HEK293 (cell line): Measurements from ENCODE around the gene HAUS6.

Experiments
- MYNN ChIP-seq: fragments of 450-650 bp; formaldehyde crosslinking; IDR thresholded peaks from 2 replicates; pipeline ENCODE4 v1.5.1; 2016; ENCODE audit warnings: missing biosample characterization, missing genetic modification characterization, borderline replicate concordance
- OVOL3 ChIP-seq: fragments of 450-650 bp; formaldehyde crosslinking; IDR thresholded peaks from 2 replicates; pipeline ENCODE4 v1.5.1; 2016; ENCODE audit warnings: missing biosample characterization, missing genetic modification characterization
- SCRT2 ChIP-seq: fragments of 450-650 bp; formaldehyde crosslinking; IDR thresholded peaks from 2 replicates; pipeline ENCODE4 v1.5.1; 2016; ENCODE audit warnings: missing biosample characterization, missing genetic modification characterization
- SP2 ChIP-seq: fragments of 450-650 bp; formaldehyde crosslinking; IDR thresholded peaks from 2 replicates; pipeline ENCODE4 v1.5.1; 2016; ENCODE audit warnings: missing biosample characterization, missing genetic modification characterization
- SP3 ChIP-seq: fragments of 450-650 bp; formaldehyde crosslinking; IDR thresholded peaks from 2 replicates; pipeline ENCODE4 v1.5.1; 2016; ENCODE audit warnings: missing biosample characterization, missing genetic modification characterization
- SP7 ChIP-seq: fragments of 450-650 bp; formaldehyde crosslinking; IDR thresholded peaks from 2 replicates; pipeline ENCODE4 v1.5.1; 2016; ENCODE audit warnings: missing biosample characterization, missing genetic modification characterization
- TRIM28 ChIP-seq: IDR thresholded peaks from 2 replicates; pipeline ENCODE4 v1.6.1; 2011; ENCODE audit warnings: low read length, control low read depth, borderline replicate concordance
- ZBTB17 ChIP-seq: fragments of 450-650 bp; formaldehyde crosslinking; IDR thresholded peaks from 2 replicates; pipeline ENCODE4 v1.5.1; 2016; ENCODE audit warnings: missing biosample characterization, missing genetic modification characterization
- ZBTB21 ChIP-seq: fragments of 450-650 bp; formaldehyde crosslinking; IDR thresholded peaks from 2 replicates; pipeline ENCODE4 v1.5.1; 2017; ENCODE audit warnings: missing biosample characterization, missing genetic modification characterization
- ZBTB7A ChIP-seq: fragments of 450-650 bp; formaldehyde crosslinking; IDR thresholded peaks from 2 replicates; pipeline ENCODE4 v1.5.1; 2016; ENCODE audit warnings: low read depth, missing biosample characterization, missing genetic modification characterization
- ZFHX2 ChIP-seq: fragments of 450-650 bp; formaldehyde crosslinking; conservative IDR thresholded peaks from 2 replicates; pipeline ENCODE4 v1.5.1; 2016; ENCODE audit warnings: missing biosample characterization, missing genetic modification characterization
- ZNF133 ChIP-seq: fragments of 450-650 bp; formaldehyde crosslinking; IDR thresholded peaks from 2 replicates; pipeline ENCODE4 v1.5.1; 2016; ENCODE audit warnings: missing biosample characterization, missing genetic modification characterization
- ZNF138 ChIP-seq: fragments of 450-650 bp; formaldehyde crosslinking; IDR thresholded peaks from 2 replicates; pipeline ENCODE4 v1.5.1; 2016; ENCODE audit warnings: missing biosample characterization, missing genetic modification characterization, borderline replicate concordance
- ZNF202 ChIP-seq: fragments of 450-650 bp; formaldehyde crosslinking; IDR thresholded peaks from 2 replicates; pipeline ENCODE4 v1.5.1; 2016; ENCODE audit warnings: missing biosample characterization, missing genetic modification characterization, borderline replicate concordance
- ZNF221 ChIP-seq: fragments of 450-650 bp; formaldehyde crosslinking; IDR thresholded peaks from 2 replicates; pipeline ENCODE4 v1.5.1; 2017; ENCODE audit warnings: missing biosample characterization, missing genetic modification characterization, borderline replicate concordance
- ZNF239 ChIP-seq: fragments of 450-650 bp; formaldehyde crosslinking; IDR thresholded peaks from 2 replicates; pipeline ENCODE4 v1.5.1; 2016; ENCODE audit warnings: missing biosample characterization, missing genetic modification characterization
- ZNF335 ChIP-seq: fragments of 450-650 bp; formaldehyde crosslinking; conservative IDR thresholded peaks from 2 replicates; pipeline ENCODE4 v1.5.1; 2016; ENCODE audit warnings: missing biosample characterization, missing genetic modification characterization
- ZNF426 ChIP-seq: fragments of 450-650 bp; formaldehyde crosslinking; IDR thresholded peaks from 2 replicates; pipeline ENCODE4 v1.5.1; 2017; ENCODE audit warnings: missing biosample characterization, missing genetic modification characterization, mild to moderate bottlenecking, inconsistent platforms, moderate library complexity
- ZNF529 ChIP-seq: fragments of 450-650 bp; formaldehyde crosslinking; IDR thresholded peaks from 2 replicates; pipeline ENCODE4 v1.5.1; 2017; ENCODE audit warnings: missing genetic modification characterization, missing biosample characterization; ENCODE audit not compliant: insufficient replicate concordance
- ZNF654 ChIP-seq: fragments of 450-650 bp; formaldehyde crosslinking; IDR thresholded peaks from 2 replicates; pipeline ENCODE4 v1.5.1; 2016; ENCODE audit warnings: low read depth, missing biosample characterization, missing genetic modification characterization
- ZNF76 ChIP-seq: fragments of 450-650 bp; formaldehyde crosslinking; IDR thresholded peaks from 2 replicates; pipeline ENCODE4; 2016; ENCODE audit warnings: low read depth, missing biosample characterization, missing genetic modification characterization, borderline replicate concordance
- TF ChIP-seq, protein P1 (sequence below): fragments of 450-650 bp; formaldehyde crosslinking; IDR thresholded peaks from 2 replicates; pipeline ENCODE4 v1.5.1; 2016; ENCODE audit warnings: missing biosample characterization, missing genetic modification characterization
- TF ChIP-seq, protein P2 (sequence below): fragments of 450-650 bp; formaldehyde crosslinking; IDR thresholded peaks from 2 replicates; pipeline ENCODE4 v1.5.1; 2016; ENCODE audit warnings: missing biosample characterization, missing genetic modification characterization
- TF ChIP-seq, protein P3 (sequence below): fragments of 450-650 bp; formaldehyde crosslinking; IDR thresholded peaks from 2 replicates; pipeline ENCODE4 v1.5.1; 2016; ENCODE audit warnings: missing biosample characterization, missing genetic modification characterization, low read depth
- TF ChIP-seq, protein P4 (sequence below): fragments of 450-650 bp; formaldehyde crosslinking; IDR thresholded peaks from 2 replicates; pipeline ENCODE4 v1.5.1; 2017; ENCODE audit warnings: missing biosample characterization, missing genetic modification characterization
- TF ChIP-seq, protein P5 (sequence below): fragments of 450-650 bp; formaldehyde crosslinking; conservative IDR thresholded peaks from 2 replicates; pipeline ENCODE4 v1.5.1; 2016; ENCODE audit warnings: low read depth, missing biosample characterization, missing genetic modification characterization
- TF ChIP-seq, protein P6 (sequence below): fragments of 450-650 bp; formaldehyde crosslinking; IDR thresholded peaks from 2 replicates; pipeline ENCODE4; 2016; ENCODE audit warnings: missing biosample characterization, missing genetic modification characterization

HAUS6 gene

DNA sequence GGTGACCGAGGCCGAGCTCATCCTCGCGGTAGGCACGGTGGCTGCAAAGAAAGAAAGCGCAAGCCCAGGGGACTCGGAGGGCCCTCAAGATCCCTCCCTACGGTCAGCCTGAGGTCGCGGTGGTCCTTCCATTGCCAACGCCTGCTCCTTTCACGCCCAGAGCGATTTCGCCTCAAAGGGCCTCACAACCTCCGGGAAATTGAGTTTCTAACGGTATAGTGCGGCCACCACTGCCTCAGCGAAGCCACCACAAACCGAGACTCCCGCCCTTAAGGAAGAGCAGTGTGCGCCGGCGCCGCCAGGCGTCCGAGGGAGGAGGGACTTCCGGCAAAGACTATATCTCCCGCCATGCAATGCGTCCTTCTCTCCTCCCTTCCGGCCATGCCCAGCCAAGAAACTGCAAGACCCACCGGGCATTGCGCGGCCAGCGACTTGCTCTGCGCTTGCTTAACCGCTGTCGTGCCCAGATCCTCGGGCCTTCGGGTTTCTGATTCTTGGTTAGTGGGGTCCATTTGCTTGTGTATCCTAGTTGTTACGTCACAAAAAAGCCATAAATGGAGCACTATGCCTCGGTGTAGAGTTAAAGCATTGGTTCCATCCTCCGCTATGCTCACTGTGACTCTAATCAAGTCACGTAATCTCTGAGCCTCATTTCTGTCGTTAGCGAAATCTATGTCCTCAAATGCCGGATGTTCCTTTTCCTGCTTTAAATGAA lies at the start of gene HAUS6 (continued):
- TF ChIP-seq, protein P1, sequence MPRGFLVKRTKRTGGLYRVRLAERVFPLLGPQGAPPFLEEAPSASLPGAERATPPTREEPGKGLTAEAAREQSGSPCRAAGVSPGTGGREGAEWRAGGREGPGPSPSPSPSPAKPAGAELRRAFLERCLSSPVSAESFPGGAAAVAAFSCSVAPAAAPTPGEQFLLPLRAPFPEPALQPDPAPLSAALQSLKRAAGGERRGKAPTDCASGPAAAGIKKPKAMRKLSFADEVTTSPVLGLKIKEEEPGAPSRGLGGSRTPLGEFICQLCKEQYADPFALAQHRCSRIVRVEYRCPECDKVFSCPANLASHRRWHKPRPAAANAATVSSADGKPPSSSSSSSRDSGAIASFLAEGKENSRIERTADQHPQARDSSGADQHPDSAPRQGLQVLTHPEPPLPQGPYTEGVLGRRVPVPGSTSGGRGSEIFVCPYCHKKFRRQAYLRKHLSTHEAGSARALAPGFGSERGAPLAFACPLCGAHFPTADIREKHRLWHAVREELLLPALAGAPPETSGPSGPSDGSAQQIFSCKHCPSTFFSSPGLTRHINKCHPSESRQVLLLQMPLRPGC (tag by site-specific recombination): no peak
- peak; percentile 91 for TF ChIP-seq ZNF76
- no peak for TF ChIP-seq ZNF529 (tag by site-specific recombination)
- TF ChIP-seq, protein P2, sequence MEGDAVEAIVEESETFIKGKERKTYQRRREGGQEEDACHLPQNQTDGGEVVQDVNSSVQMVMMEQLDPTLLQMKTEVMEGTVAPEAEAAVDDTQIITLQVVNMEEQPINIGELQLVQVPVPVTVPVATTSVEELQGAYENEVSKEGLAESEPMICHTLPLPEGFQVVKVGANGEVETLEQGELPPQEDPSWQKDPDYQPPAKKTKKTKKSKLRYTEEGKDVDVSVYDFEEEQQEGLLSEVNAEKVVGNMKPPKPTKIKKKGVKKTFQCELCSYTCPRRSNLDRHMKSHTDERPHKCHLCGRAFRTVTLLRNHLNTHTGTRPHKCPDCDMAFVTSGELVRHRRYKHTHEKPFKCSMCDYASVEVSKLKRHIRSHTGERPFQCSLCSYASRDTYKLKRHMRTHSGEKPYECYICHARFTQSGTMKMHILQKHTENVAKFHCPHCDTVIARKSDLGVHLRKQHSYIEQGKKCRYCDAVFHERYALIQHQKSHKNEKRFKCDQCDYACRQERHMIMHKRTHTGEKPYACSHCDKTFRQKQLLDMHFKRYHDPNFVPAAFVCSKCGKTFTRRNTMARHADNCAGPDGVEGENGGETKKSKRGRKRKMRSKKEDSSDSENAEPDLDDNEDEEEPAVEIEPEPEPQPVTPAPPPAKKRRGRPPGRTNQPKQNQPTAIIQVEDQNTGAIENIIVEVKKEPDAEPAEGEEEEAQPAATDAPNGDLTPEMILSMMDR: peak; percentile 50
- TF ChIP-seq SCRT2 (tag by site-specific recombination): no peak
- peak; percentile 29; the same call in 1 of the 2 replicates for TF ChIP-seq SP7 (tag by site-specific recombination)
- TF ChIP-seq ZBTB17 (tag by site-specific recombination): peak; percentile 97
- peak; percentile 81 for TF ChIP-seq OVOL3 (tag by site-specific recombination)
- TF ChIP-seq, protein P3, sequence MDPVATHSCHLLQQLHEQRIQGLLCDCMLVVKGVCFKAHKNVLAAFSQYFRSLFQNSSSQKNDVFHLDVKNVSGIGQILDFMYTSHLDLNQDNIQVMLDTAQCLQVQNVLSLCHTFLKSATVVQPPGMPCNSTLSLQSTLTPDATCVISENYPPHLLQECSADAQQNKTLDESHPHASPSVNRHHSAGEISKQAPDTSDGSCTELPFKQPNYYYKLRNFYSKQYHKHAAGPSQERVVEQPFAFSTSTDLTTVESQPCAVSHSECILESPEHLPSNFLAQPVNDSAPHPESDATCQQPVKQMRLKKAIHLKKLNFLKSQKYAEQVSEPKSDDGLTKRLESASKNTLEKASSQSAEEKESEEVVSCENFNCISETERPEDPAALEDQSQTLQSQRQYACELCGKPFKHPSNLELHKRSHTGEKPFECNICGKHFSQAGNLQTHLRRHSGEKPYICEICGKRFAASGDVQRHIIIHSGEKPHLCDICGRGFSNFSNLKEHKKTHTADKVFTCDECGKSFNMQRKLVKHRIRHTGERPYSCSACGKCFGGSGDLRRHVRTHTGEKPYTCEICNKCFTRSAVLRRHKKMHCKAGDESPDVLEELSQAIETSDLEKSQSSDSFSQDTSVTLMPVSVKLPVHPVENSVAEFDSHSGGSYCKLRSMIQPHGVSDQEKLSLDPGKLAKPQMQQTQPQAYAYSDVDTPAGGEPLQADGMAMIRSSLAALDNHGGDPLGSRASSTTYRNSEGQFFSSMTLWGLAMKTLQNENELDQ (tag by site-specific recombination): no peak
- TF ChIP-seq ZNF221 (tag by site-specific recombination): no peak
- no peak for TF ChIP-seq MYNN (tag by site-specific recombination)
- TF ChIP-seq SP2 (tag by site-specific recombination): peak; percentile 75
- TF ChIP-seq ZNF335: peak; percentile 98
- TF ChIP-seq ZBTB21: 0 out of 2 replicates have a peak, but pooled peaks have one; percentile 47
- TF ChIP-seq TRIM28: peak; percentile 82
- TF ChIP-seq ZNF133 (tag by site-specific recombination): no peak
- no peak for TF ChIP-seq ZNF138 (tag by site-specific recombination)
- TF ChIP-seq, protein P4, sequence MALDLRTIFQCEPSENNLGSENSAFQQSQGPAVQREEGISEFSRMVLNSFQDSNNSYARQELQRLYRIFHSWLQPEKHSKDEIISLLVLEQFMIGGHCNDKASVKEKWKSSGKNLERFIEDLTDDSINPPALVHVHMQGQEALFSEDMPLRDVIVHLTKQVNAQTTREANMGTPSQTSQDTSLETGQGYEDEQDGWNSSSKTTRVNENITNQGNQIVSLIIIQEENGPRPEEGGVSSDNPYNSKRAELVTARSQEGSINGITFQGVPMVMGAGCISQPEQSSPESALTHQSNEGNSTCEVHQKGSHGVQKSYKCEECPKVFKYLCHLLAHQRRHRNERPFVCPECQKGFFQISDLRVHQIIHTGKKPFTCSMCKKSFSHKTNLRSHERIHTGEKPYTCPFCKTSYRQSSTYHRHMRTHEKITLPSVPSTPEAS: no peak
- no peak for TF ChIP-seq ZFHX2
- no peak for TF ChIP-seq ZNF239 (tag by site-specific recombination)
- TF ChIP-seq ZNF654 (tag by site-specific recombination): no peak
- TF ChIP-seq ZNF426 (tag by site-specific recombination): no peak
- TF ChIP-seq SP3 (tag by site-specific recombination): peak; percentile 35; the same call in 1 of the 2 replicates
- TF ChIP-seq, protein P5, sequence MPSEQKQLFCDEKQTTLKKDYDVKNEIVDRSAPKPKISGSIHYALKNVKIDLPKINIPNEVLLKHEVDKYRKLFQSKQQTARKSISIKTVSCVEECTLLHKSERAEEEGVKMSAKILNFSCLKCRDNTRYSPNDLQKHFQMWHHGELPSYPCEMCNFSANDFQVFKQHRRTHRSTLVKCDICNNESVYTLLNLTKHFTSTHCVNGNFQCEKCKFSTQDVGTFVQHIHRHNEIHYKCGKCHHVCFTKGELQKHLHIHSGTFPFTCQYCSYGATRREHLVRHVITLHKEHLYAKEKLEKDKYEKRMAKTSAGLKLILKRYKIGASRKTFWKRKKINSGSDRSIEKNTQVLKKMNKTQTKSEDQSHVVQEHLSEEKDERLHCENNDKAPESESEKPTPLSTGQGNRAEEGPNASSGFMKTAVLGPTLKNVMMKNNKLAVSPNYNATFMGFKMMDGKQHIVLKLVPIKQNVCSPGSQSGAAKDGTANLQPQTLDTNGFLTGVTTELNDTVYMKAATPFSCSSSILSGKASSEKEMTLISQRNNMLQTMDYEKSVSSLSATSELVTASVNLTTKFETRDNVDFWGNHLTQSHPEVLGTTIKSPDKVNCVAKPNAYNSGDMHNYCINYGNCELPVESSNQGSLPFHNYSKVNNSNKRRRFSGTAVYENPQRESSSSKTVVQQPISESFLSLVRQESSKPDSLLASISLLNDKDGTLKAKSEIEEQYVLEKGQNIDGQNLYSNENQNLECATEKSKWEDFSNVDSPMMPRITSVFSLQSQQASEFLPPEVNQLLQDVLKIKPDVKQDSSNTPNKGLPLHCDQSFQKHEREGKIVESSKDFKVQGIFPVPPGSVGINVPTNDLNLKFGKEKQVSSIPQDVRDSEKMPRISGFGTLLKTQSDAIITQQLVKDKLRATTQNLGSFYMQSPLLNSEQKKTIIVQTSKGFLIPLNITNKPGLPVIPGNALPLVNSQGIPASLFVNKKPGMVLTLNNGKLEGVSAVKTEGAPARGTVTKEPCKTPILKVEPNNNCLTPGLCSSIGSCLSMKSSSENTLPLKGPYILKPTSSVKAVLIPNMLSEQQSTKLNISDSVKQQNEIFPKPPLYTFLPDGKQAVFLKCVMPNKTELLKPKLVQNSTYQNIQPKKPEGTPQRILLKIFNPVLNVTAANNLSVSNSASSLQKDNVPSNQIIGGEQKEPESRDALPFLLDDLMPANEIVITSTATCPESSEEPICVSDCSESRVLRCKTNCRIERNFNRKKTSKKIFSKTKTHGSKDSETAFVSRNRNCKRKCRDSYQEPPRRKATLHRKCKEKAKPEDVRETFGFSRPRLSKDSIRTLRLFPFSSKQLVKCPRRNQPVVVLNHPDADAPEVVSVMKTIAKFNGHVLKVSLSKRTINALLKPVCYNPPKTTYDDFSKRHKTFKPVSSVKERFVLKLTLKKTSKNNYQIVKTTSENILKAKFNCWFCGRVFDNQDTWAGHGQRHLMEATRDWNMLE (tag by site-specific recombination): peak; percentile 65
- no peak for TF ChIP-seq ZBTB7A
- TF ChIP-seq, protein P6, sequence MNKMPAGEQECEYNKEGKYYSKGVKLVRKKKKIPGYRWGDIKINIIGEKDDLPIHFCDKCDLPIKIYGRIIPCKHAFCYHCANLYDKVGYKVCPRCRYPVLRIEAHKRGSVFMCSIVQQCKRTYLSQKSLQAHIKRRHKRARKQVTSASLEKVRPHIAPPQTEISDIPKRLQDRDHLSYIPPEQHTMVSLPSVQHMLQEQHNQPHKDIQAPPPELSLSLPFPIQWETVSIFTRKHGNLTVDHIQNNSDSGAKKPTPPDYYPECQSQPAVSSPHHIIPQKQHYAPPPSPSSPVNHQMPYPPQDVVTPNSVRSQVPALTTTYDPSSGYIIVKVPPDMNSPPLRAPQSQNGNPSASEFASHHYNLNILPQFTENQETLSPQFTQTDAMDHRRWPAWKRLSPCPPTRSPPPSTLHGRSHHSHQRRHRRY: no peak
- no peak for TF ChIP-seq ZNF202
